SH-SY5Y (cell line): ENCODE results near the gene EFCAB11.

ENCODE experiments used
- GATA2 ChIP-seq: IDR thresholded peaks from 2 replicates; pipeline ENCODE4 v1.6.1; 2011; ENCODE audit warnings: mild to moderate bottlenecking, low read depth, low read length
- GATA3 ChIP-seq: IDR thresholded peaks from 2 replicates; pipeline ENCODE4 v1.6.1; 2011; ENCODE audit warnings: low read depth, mild to moderate bottlenecking, low read length, moderate library complexity

DNA sequence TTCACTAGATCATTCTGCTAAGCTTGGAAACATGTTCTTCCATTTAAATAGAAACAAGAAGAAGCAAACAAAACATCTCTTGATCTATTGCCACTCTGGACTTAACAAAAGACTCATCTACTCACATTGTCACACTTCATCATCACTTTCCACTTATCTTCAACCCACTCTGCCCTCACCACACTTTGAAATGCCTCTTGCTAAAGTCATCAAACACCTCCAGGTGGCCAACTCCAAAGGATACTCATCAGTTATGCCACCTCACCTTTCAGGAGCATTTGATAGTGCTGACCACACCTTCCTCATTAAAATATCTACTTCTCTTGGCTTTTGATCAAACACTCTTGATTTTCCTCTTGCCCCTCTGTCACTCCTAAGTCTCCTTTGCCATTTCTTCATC is 7.2 kb downstream of the EFCAB11 start:
- TF ChIP-seq GATA3 (no peak), GATA2 (no peak)
